DOHH2 (cell line): Measurements from ENCODE around the gene ABCA1.

Experiments used
- EZH2phosphoT487 ChIP-seq: fragments of 200-600 bp; sonication (generic); IDR thresholded peaks from 2 replicates; pipeline ENCODE4 v1.6.1; 2017; ENCODE audit warnings: borderline replicate concordance, mild to moderate bottlenecking, antibody characterized with exemption, low read length, moderate library complexity, mixed read lengths
- TF ChIP-seq, protein P1 (sequence below): fragments of 200-600 bp; sonication (generic); IDR thresholded peaks from one replicate; pipeline ENCODE4 v1.5.1; 2014; ENCODE audit warnings: antibody characterized with exemption, mild to moderate bottlenecking, low read depth, low read length; ENCODE audit not compliant: poor library complexity, severe bottlenecking

DNA sequence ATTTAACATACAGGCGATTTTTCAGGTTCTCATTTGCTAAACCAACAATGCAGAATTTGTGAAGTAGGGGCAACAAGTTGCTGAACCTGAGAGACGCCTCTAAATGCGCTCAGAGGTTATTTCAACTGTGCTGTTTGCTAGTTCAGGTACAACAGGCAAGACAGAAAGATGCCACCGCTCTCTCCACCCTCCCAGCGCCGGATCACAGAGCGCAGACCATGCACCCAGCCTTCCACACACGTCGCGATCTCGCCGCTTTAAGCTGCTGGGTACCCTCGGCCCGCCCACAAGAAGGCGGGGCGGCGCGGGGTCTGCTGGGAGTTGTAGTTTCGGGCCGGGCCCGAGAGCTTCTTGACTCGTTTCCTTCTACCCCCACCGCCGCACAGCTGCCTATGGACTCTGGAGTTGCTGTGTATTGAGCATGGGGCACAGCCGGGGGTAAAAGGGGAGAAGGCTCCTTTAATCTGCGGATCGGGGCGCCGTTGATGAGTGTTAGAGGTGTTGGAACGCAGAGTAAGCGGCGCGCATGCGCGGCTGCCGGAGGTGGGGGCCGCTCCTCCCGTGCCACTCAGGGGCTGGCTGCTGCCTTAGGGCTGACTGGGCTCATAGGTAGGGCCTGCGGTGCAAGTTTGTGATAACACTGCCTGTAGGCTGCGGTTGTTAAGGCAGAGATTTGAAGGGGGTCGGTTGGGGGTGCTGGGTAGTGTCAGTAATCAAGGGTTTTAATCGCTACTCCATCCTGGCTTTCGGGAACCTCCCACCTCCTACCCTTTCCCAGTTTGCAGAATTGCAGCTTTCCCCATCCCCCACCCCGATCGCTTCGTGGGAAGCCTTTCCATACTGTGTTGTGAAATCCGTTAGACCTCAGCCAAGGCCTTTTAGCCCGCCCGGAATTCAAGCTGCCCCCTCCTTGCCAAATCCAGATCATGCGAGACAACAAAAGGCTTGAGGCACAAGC is 40.3 kb upstream of the ABCA1 start:
- no peak for TF ChIP-seq EZH2phosphoT487
- TF ChIP-seq, protein P1, sequence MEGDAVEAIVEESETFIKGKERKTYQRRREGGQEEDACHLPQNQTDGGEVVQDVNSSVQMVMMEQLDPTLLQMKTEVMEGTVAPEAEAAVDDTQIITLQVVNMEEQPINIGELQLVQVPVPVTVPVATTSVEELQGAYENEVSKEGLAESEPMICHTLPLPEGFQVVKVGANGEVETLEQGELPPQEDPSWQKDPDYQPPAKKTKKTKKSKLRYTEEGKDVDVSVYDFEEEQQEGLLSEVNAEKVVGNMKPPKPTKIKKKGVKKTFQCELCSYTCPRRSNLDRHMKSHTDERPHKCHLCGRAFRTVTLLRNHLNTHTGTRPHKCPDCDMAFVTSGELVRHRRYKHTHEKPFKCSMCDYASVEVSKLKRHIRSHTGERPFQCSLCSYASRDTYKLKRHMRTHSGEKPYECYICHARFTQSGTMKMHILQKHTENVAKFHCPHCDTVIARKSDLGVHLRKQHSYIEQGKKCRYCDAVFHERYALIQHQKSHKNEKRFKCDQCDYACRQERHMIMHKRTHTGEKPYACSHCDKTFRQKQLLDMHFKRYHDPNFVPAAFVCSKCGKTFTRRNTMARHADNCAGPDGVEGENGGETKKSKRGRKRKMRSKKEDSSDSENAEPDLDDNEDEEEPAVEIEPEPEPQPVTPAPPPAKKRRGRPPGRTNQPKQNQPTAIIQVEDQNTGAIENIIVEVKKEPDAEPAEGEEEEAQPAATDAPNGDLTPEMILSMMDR, result no peak
